OCI-LY1 (cell line): ENCODE data around the gene SLC28A1.

ENCODE experiments used
- CTCF ChIP-seq: fragments of 200-600 bp; sonication (generic), shearing (Covaris generic); IDR thresholded peaks from 2 replicates; pipeline ENCODE4 v1.5.1; 2017; ENCODE audit warnings: mild to moderate bottlenecking, antibody characterized with exemption, low read length, moderate library complexity, mixed read lengths
- EZH2 ChIP-seq: fragments of 200-600 bp; sonication (generic), shearing (Covaris generic); IDR thresholded peaks from 2 replicates; pipeline ENCODE4 v1.8.0; 2017; ENCODE audit warnings: borderline replicate concordance, mixed run types, mild to moderate bottlenecking, antibody characterized with exemption, low read length, moderate library complexity, mixed read lengths

GRCh38 chr15:84909782-84910181, 25.3 kb downstream of the SLC28A1 start:
- TF ChIP-seq CTCF (no peak), EZH2 (no peak)
